ENCODE data around the gene EFNB1.
A peak's percentile ranks its signal among the peaks of the same experiment; 100 is the strongest.

The EFNB1 gene

DNA sequence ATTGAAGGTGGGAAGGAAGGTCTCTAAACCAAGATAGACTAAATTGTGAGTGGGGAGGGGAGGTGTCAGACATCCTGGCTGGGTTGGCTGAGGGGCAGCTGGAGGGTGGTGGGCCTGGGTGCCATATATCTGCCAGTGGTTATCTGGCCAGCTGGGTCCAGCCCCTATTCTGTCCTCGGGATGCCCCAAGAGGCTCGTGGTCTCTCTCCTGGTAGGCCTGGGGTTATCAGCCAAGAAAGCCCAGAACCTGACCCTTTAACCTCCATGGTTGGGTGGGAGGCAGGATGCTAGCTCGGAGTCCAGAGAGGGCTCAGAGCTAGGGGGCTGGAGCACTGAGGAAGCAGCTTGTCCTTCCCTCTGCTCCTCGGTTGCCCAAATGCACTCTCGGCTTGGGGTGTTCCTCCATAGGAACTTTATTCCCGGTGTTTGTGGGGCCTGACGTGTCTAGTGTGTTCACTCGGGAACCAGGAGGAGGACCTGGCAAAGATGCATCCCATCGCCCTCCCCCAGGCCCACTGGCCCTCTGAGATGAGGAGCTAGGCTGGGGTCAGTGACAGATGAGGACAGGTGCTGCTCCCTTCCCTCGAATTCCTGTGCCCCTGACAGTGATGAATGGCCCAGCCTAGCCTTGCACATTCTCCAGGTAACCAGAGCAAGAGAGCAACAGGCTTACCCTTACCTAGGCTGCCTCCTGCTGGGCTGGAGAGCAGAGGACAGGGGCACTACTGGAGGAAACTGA is 5.2 kb upstream of the EFNB1 start:
- no peak overlapping the region for H3K4me3 ChIP-seq (ENCODE audit: low read depth, low read length)
- no peak for DNase-seq (ENCODE audit: low read depth)

DNA sequence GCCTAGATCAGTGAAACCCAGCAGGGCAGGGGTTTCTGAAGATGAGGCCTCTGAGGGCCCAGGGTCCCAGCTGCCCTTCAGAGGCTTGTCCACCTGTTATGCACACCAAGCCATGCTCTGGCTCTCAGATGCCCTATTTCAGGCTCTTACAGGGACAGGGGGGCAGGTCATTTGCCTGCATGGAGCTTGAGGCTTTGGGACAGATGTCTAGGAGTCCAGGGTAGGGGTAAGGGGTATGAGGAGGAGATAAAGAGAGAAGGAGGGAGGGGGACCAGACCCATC is 4.7 kb upstream of the EFNB1 start:
- TF ChIP-seq CTCF (IDR thresholded peaks at IDR 0.05; ENCODE audit: low read depth, low read length, missing control alignments): no peak
- no peak overlapping the region for H3K4me3 ChIP-seq (ENCODE audit: low read depth, low read length)

More for the DNA sequence above, 5.2 kb upstream of the EFNB1 start:
- no peak for TF ChIP-seq CTCF (IDR thresholded peaks at IDR 0.05; ENCODE audit: low read depth, low read length, missing control alignments)

GRCh38 chrX:68824565-68825125 is 4.2 kb upstream of the EFNB1 start:
- DNase-seq (ENCODE audit: low read depth): no peak
- H3K4me3 ChIP-seq (ENCODE audit: low read depth, low read length): no peak overlapping the region
- no peak for TF ChIP-seq CTCF (IDR thresholded peaks at IDR 0.05; ENCODE audit: low read depth, low read length, missing control alignments)

More for the DNA sequence above, 4.7 kb upstream of the EFNB1 start:
- no peak for DNase-seq (ENCODE audit: low read depth)

DNA sequence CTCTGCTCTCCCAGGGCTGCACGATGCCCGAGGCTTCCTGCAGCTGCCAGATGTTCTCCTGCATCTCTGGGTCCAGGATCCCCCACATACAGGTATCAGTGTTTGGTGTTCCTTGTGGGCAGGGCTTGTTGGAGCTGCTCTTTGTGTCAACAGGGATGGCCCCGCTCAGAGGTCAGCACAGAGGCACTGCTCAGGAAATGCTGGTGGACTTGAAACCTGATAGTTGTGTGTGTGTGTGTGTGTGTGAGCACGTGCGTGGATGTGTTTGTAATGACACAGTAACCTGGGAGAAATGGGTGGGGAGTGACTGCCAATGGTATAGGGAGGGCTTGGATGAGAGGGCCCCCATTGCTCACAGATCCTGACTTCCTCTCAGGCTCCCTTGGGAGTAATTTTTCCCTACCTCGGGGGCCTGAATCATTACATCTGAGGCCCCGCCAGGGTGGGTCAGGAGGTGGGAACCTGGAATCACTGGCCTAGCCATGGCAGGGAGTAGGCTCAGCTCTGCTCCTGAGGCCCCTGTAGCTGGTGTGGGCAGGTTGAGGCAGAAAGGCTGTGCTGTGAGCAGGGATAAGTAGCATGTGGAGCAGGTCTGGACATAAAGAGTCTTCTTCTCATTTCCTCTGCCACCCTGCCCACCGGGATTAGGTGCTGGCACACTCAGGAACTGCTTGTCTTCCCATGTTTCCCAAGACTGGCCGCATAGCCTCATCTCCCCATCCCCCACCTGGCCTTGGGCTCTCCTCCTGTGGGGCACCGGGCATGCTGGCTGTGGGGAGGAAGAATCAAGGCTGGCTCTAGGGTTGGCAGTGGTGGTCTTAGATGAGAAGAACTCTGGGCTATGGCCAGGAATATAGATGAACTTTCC is 2.5 kb upstream of the EFNB1 start:
- TF ChIP-seq CTCF (IDR thresholded peaks at IDR 0.05; ENCODE audit: low read depth, low read length, missing control alignments): no peak
- no peak for DNase-seq (ENCODE audit: low read depth)
- H3K4me3 ChIP-seq (ENCODE audit: low read depth, low read length): no peak overlapping the region

GRCh38 chrX:68827256-68827655 is 1.6 kb upstream of the EFNB1 start:
- H3K4me3 ChIP-seq (ENCODE audit: low read depth, low read length): no peak overlapping the region
- TF ChIP-seq CTCF (IDR thresholded peaks at IDR 0.05; ENCODE audit: low read depth, low read length, missing control alignments): no peak
- DNase-seq (ENCODE audit: low read depth): no peak

DNA sequence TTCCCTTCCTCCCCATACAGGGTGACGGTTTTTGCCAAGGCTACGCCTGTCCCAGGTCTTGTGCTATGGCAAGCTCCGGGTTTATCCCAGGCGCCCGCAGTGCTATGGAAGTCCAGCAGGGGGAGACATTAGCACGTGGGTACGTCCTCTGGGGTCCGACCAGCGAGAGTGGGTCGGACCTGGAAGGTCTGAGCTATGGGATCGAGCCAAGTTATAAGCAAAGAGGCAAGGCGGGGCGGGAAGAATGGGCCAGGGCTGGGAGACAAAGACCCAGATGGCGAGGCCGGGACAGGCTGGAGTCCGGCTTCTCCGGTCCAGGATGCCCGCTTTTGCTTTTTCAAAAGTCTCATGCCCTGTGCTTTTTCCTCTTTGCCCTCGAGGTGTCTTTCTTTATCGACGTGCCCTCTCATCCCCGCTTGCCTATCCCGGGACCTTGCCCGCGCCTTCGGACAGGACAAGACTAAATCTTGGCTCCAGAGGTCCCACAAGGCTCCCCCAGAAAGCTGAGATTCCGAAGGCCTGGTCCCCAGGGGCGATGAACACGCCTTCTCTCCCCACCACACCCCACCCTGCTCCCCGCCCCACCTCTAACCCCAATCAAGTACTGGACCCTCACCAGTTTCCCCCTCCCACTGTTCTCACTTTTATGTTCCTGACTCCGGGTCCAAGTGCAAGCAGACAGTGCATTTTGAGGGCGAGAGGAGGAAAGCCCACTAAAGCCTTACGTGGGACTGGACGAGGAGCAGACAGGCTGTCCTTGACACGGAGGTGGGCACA is 785 bp upstream of the EFNB1 start:
- peak; percentile 75 for TF ChIP-seq CTCF (IDR thresholded peaks at IDR 0.05; ENCODE audit: low read depth, low read length, missing control alignments)
- peak overlapping the region; percentile 61 for H3K4me3 ChIP-seq (ENCODE audit: low read depth, low read length)
- peak; percentile 19 for DNase-seq (ENCODE audit: low read depth)
